Activated T-helper 1 cell treated with Interleukin-2 at 50 U/mL for 16 hours (primary cell): ENCODE measurements around the gene IL31.
"Not testable (repeated sequence)": the region's sequence is repeated elsewhere in the genome, so short reads cannot be mapped to it uniquely, and the experiment has no call there.

Experiments used
- DNase-seq: peaks from one replicate; pipeline ENCODE4 v3.0.0-alpha.2; 2020; ENCODE audit warnings: low read depth

The IL31 gene

GRCh38 chr12:122192441-122192840 lies 18.4 kb upstream of the IL31 start:
- no peak for DNase-seq

- peak; percentile 33 for DNase-seq
Observed at GRCh38 chr12:122190842-122191668, 17.0 kb upstream of the IL31 start.

DNA sequence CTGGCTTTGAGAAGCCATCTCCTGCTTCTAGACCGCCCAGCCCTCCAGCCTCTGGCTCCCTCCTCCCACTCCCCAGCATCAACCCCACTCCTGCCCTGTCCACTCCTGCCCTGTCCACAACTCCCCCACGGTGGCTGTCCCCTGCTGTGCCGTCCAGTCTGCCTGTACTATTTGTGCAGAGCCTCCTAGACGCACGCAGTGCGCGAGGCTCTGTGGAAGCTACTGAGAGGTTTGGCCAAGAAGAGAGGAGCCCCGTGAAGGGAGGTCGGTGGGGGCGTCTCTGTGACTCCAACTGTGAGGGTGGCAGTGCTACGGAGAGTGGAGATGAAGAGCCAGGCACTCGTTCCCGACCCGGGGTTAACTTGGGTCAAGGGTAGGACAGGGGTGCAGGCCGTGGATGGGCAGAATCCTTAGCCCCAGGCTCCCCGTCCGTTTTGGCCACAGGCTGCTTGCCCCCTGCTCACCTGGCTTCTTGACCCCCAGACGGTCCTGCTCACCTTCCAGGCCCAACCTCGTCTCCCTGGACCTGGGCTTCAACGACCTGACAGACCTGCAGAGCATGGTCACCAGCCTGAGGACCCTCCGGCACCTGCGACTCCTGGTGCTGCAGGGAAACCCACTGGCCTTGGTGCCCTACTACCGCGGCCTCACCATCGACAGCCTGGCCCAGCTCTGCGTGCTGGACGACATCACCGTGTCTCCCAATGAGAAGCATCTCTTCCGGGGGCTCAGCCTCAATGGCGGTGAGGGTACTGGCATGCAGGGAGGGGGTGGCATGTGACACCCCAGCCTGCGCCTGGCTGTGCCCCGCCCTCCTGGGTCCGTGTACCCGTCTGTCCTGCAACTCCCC lies 15.8 kb upstream of the IL31 start:
- no peak for DNase-seq

GRCh38 chr12:122187466-122187865 lies 13.4 kb upstream of the IL31 start:
- DNase-seq, result no peak

GRCh38 chr12:122185494-122186082 lies 11.6 kb upstream of the IL31 start:
- DNase-seq, result no peak

DNA sequence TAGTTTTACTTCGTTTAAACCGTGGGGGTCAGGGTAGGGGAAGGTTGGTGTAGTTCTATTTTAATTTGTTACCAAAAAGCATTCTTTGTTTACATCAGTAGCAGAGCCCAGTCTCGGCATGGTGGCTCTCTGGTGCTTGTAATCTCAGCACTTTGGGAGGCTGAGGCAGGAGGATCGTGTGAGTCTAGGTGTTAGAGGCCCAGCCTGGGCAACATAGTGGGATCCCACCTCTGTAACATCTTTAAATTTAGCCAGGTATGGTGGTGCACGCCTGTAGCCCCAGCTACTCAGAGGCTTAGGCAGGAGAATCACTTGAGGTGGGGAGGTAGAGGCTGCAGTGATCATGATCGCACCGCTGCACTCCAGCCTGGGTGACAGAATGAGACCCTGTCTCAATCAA lies 11.1 kb upstream of the IL31 start:
- DNase-seq, result no peak

DNA sequence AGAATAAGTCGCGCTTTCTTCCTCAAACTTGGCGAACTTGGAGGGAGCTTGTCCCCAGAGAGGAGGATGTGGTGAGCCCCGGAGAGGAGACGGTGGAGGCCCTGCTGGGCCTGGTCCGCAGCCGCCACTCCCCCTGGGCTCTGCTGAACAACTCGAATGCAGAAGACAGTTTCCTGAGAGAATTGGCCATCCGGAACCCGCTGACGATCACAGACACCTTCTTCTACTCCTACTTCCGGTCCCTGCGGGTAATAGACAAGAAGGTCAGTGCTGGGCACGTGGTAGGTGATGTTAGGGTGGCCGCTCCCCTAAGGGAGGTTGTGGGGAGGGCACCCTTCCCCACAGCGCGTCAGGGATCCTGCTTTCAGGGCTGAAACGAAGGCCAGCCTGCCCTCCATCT lies 10.5 kb upstream of the IL31 start:
- no peak for DNase-seq

DNA sequence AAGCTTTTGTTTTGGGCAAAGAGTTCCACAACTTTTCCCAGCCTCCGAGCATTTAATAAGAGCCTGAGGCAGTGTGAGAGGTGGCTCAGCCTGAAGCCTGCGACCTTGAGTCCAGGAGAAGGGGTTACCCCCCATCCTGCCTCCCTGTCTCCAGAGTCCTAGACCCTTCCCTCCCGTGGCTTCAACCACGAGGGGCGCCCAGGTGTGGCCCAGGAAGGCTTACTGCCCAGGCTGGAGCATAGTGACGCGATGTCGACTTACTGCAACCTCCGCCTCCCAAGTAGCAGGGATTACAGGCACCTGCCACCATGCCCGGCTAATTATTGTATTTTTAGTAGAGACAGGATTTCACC lies 9.5 kb upstream of the IL31 start:
- DNase-seq, result no peak

DNA sequence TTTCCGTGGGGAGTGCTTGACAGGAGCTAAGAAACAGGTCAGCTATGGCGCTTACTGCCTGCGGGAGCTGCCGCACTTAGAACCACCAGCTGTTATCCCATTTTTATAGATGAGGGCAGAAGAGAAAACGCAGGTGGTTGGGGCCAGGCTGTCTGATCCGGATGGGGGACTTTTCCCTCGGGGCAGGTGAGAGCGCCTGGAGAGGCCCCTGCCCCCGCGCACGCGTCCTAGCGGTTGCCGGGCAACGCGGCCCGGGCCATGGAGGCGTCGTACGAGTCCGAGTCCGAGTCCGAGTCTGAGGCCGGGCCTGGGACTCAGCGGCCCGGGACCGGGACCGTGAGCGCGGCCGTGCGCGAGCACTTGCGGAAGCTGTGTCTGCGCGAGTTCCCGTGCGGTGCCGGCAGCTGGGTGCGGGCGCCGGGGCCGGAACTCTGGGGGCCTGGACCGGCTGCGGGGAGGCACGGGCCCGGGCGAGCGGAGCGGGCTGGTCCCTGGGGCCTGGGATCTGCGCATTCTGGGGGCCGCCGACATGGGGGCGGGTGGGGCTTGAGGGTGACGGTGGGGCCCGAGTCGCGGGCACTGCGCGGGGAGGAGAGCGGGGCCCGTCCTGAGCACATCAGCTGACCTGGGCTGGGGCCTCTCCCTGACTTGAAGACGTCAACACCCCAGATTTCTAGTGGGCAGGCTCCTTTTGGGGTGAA lies 9.0 kb upstream of the IL31 start, which contains the start of gene LRRC43:
Gene LRRC43, plus strand, starts transcription at position 237 of the 701 bp plus-strand sequence. Its CDS starts 22 bp downstream, at position 259.
- DNase-seq, result peak; percentile 15

- DNase-seq, result not testable (repeated sequence)
Observed at GRCh38 chr12:122176473-122176872, 2.5 kb upstream of the IL31 start.

DNA sequence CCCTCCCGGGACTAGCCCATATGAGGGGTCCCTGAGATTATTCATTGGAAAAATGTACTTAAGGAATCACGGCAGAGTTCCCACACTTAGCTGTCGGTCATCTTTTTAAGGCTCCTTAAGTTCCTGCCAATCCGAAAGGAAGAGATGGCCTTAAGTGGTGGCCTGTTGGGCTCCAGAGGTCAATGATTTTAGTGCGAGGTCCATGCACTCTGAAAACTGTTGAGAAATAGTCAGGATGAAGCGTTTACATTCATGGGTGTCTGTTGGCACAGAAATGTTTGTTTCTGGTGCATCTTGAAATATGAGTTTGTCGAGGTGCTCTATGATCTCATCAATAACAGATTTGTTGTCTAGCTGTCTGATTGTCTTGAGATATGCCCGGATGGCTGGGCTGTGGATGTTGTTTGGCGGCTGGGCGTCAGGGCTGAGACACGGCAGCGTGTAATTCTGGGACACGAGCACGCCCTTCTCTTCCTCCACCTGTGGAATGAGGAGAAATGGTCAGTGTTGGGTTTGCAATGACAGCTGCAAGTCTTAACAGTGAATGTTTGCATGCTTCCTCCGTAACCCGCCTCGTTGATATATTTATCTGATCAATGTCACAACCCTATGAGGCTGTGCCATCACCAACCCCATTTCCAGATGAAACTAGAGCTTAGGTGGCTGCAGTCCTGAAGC lies 1.6 kb downstream of the IL31 start:
- DNase-seq, result no peak

DNA sequence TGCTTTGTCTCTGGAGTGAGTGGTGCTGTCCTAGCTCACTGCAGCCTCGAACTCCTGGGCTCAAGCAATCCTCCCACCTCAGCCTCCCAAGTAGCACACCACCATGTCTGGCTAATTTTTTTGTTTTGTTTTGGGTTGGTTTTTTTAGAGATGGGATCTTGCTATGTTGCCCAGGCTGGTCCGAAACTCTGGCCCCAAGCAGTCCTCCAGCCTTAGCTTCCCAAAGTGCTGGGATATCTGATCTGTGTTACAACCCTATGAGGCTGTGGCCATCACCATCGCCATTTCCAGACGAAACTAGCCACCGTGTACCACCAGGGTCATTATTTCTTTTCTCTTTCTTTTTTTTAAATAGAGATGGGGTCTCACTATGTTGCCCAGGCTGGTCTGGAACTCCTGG lies 2.6 kb downstream of the IL31 start:
- no peak for DNase-seq

DNA sequence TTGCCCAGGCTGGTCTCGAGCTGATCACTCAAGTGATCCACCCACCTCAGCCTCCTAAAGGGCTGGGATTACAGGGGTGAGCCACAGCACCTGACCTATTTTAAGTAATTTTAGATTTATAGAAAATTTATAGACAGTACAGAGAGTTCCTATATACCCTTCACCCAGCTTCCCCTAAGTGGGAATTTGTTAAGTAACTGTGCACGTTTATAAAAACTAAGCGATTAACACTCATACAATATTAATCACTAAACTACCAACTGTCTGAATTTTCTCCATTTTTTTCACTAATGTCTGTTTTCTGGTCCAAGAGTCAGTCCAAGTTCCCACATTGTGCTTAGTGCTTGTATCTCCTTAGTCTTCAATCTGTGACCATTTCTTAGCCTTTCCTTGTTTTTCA lies 5.5 kb downstream of the IL31 start:
- DNase-seq, result no peak

DNA sequence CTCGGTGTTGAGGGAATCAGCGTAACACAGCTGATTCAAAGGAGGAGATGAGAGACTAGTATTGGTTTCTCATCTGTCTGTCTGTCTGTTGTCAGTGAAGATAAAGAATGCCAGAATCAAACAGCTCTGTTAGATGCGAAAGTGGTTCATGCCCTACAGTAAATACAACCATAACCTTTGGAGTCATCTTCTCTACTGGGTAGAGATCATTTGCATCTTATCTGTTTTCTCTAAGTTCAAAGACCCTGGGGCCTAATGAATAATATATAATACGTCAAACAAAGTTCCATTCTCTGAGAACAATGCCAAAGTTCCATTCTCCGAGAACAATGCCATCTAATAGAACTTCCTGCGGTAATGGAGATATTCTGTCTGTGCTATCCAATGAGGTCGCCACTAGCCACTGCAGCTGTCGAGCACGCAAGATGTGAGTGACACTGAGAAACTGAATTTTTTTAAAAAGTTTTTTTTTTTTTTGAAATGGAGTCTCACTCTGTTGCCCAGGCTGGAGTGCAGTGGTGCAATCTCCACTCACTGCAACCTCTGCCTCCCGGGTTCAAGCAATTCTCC lies 6.6 kb downstream of the IL31 start:
- DNase-seq, result no peak

DNA sequence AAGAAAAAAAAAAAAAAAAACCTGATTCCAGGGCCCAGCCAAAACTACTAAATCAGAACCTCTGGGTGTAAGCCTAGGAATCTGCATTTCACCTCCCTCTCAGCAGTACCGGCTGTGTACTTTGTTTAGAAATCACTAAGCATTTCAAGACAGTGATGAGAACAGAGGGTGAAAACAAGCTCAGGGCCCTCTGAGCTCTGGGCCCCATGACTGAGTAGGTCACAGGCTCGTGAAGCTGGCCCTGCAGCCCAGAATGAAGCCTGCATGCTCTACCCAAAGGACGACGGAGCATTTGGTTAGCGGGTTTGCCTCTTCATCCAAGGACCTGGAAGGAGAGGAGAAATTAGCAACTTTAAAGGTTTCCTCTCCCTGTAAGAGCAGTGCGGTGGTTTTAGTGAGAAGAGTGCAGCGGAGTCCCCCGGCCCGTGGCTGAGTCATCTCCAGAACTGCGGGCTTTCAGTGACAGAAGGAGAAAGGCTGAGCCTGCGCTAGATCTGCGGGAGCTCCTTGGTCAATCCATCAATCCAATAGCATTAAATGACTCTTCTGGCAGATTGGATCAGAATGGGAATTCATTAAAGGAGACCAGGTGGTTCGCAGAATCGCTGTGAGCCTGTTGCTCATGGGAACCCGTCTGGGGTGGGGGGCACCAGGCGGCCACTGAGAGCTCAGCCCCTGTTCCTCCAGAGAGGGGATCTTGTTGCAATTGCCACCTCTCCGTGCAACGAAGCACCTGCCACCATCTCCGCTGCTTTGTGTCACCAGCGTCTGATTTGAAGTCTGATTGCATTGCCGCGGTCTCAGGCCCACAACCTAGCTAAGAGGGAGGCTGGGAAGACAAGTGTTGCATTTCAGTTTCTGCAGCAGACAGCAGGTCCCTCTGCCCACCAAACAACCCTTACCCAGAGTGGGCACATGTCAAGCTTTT lies 7.3 kb downstream of the IL31 start:
- DNase-seq, result no peak

GRCh38 chr12:122162976-122163375 lies 11.0 kb downstream of the IL31 start:
- no peak for DNase-seq

GRCh38 chr12:122161682-122162081 lies 12.3 kb downstream of the IL31 start:
- no peak for DNase-seq

GRCh38 chr12:122160761-122161160 lies 13.3 kb downstream of the IL31 start:
- no peak for DNase-seq

GRCh38 chr12:122159882-122160281 lies 14.1 kb downstream of the IL31 start:
- DNase-seq, result no peak

GRCh38 chr12:122158700-122159285 lies 15.2 kb downstream of the IL31 start:
- DNase-seq, result no peak
